NCI-H2196 (cell line): ENCODE data around the gene KLK13.

Experiments used
- DNase-seq: peaks from one replicate; lab custom pipeline; 2025; ENCODE audit not compliant: unreplicated experiment; lab: John Stamatoyannopoulos, UW

Gene KLK13

DNA sequence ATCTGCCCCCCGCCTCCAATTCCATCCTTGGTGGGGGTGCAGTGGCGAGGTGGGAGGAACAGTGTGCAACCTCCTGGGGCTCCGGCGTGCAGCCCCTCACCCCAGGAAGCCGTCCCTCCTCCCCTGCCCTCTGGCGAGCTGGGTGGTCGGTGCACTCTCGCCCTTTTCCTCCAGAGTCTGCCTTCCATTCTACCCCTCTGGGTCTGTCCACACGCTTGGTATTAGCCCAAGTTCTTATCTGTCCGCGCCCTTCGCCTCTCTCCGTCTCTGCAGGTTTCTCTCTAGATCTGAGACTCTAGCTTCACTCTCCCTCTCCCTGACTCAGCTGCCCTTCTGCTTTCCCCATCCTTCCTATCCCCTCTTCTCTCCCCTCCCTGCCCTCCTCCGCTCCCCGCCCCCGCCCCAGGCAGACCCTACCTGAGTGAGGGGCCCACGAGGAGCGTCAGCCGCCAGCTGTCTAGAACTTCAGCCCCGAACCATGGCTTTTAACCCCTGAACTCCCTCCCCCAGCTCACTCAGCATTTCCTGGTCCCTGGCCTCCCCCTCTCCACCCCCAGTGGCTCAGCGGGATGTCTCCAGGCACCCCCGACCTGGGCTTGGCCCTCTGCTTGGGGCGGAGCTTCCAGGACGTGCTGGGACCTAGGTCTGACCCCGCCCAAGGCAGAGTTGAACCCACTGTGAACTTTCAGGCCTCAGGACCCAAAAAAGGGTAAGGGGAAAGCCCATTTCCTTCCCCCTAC is 499 bp upstream of the KLK13 start:
- DNase-seq = no peak

DNA sequence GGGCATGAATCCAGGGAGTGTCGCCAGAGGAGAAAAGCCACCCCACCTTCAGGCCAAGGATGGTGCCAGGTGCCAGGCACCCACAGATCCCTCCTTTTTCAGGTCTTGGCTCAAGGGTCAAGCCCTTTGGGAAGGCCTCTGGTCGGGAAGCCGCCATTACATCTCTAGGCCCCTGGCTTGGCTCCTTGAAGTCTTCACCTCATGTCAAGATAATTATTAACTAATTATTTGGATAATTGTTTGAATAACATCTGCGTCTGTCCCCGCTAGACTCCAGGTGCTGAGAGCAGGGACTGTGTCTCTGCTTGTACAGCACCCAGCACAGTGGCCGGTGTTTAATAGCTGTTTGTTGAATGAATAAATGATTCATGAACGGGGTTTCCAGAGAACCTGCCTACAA is 1.2 kb downstream of the KLK13 start:
- DNase-seq = no peak

DNA sequence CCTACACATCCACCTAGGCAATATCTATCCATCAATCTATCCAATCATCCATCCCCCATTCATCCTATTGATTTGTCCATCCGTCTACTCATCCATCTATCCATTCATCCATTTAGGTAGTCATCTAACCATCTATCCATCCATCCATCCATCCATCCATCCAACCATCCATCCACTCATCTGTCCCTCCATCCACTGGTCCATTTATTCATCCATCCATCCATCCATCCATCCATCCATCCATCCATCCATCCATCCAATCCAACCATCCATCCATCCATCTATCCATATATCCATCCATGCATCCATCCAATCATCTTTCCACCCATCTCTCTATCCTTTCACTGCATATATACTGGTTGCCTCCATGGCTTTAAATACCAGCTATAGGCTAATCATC is 3.9 kb downstream of the KLK13 start:
- no peak for DNase-seq

DNA sequence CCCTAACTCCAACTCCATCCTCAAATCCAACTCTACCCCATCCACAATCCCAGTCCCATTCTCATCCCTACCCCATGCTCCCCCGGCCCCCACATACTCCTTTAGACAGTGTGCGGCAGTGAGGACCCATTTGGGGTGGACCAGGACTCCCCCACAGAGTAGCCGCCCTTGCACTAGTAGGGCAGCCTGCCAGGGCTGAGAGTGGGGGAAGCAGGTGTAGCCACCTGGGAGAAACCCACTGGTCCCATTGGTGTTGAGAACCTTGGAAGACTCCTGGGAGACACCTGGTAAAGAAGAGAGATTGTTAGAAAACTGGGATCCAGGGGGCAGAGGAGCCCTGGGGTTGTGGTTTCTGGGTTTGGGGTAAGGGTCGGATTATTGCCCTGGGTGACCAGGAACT is 4.6 kb downstream of the KLK13 start:
- DNase-seq = no peak

DNA sequence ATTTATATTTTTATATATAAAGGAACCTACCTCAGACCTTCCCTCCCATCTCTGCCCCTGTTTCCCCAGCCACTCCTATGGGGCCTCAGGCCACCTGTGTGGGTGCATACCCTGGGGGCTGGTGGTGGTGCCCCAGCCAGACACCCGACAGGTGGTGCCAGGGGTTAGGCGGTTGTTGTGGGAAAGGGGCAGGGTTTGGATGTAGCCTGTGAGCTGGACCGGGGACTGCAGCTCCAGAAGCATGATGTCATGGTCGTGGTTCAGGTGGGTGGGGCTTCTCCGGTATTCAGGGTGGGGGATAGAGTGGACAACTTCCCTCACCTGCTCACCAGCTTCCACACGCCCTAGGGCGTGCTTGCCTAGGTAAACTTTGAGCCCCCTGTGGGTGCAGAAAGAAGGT is 5.2 kb downstream of the KLK13 start:
- DNase-seq = no peak

DNA sequence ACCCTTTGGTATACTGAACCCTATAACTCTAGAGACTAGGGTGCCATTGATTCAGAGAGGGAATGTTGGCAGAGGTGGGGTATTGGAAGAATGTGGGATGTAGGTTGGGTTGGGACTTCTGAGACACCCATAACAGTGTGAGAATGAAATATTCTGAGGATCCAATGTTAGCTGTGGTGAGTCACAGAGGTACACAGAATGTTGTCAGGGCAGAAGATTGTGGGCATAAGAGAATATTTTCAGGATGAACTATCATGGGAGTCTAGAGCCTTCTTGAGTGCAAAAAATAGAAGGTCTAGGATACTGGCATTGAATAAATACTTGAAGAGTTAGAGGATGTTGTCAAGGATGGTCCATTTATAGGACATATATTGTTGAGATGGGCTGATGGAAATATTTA is 9.0 kb downstream of the KLK13 start:
- no peak for DNase-seq

DNA sequence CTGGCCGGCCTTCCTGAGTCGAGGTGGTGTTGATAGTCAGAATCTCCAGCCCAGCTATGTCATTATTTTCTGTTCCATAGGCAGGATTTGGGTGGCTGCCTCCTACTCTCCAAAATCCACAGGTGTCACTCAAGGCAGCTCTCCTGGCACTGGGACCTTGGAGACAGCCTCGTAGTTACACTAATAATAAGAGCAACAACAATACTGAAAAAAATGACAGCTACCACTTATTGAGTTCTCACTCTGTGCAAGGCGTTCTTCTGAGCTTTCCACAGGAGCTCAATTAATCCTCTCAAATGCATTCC is 17.9 kb downstream of the KLK13 start:
- peak; percentile 61 for DNase-seq

DNA sequence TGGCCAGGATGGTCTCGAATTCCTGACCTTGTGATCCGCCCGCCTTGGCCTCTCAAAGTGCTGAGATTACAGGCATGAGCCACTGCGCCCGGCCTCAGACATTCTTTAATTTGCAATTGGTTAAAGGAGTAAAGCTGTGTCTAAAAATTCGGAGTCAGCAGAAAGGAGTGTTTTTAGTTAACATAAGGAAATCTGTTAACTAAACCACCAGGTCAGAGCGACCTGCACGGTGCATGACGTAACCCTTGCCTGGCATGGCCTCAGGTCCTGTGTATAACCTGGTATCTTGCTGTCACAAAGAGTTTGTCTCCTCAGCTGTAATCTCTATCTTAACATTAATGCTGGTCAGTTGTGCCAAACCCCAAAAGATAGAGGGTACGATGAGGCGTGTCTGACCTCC is 20.6 kb downstream of the KLK13 start:
- DNase-seq = no peak

DNA sequence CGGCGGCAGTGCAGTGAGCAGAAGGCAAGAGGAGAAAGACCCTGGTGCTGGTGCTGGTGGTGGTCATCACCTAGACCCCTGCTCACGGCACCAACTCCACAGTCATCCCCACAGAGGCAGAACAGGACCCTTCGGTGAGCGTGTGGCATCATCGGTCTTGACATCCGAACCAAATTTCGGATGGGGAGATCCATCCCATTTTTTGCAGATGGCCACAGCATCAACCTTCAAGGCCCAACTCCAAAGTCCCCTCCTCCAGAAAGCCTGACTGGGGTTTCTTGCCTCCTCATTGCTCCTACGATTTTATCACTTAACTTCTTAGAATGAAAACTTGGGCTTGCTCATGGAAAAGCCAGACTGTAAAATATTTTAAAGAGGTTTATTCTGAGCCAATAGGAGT is 21.4 kb downstream of the KLK13 start:
- no peak for DNase-seq

DNA sequence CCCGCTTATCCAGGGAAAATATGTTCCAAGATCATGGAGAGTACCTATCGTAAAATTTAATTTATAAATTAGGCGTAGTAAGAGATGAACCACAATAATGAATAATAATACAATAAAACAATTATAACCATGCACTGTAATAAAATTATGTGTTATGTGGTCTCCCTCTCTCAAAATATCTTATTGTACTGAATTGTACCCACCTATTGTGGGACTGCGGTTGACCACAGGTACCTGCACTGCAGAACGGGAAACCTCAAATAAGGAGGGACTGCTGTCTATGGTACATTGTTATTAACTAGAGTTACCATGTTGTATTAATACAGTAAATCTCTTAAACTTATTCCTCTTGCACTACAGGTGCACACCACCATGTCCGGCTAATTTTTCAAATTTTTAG is 24.7 kb downstream of the KLK13 start:
- no peak for DNase-seq

DNA sequence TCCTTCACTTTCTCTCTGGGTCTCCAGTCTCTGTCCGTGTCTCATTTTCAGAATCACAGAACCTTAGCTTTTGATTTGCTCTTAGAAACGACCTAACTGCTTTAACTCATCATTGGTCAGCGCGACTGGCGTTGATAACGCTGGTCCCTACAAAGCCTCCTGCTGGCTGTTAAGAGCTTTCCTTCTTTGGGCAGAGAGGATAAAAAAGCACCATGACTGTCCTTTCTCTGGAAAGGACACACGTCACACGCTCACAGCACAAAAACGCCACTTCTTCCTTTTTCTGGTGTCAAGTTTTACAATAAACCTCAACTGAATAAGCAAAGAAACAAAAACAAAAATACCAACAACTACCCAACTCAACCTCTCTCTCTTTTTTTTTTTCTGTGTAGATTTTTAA is 28.4 kb downstream of the KLK13 start:
- no peak for DNase-seq

DNA sequence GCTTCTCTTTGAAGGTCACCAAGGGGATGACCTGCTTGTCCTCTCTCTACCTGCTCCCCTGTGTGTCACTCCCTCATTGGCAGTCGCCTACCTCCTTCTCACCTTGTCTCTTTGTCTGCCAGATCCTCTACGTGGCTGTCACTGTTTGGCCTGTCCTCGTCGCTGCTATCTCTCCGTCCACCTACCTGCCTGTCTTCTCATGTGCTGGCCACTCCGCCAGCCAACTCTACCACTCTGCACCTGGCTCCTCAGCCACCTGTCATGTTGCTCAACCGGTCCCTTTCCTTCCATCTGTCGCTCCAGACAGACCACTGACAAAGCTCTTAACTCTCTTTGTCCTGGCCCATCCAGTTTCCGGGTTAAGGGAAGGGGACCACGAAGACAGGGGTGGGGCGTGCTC is 30.2 kb downstream of the KLK13 start, which contains the start of gene KLK12:
Gene KLK12, minus strand, starts transcription at position 299 of the 400 bp plus-strand sequence. CDS start 381 bp downstream, outside the sequence.
- DNase-seq = peak; percentile 53

DNA sequence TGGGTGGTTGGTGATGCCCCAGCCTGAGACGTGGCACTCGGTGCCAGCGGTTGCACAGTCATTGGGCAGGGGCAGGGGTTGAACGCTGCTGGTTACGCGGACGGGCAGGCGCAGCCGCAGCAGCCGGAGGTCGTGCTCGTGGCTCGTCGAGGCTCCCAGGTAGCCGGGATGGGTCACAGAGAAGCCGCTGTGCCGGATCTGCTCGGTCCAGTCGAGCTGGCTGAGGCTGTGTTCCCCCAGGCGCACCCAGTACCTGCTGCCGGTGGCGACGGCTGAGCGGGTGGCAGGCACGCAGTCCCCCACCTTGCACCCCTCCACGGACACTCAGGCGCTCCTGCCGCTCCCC is 33.0 kb downstream of the KLK13 start:
- DNase-seq = no peak

DNA sequence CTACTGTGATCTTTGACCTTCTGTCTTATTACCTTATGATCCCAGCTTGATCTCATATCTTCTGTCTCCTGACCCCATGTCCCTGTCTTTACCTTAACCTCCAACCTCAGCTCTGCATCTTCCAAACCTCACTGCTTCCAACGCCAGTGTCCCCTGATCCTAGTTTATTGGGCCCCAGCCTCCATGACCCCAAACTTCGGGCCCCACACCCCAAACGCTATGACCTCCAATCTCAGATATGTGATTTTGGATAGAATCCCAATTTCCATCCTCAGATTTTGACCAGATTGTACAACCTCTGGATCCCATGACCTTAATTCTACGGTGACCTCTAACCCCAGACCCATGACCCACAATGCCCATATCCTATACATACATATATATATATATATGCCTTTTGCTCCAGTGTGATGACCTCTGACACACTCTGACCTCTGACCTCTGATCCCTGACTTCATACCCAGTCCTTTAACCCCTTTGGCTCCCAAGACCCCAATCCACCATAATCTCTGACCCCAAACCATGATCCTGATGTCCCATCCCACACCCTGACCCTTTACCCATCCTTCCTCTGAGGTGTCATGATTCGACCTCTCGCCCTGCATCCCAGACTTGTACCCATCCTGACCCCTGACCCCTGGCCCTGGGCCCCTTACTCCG is 33.5 kb downstream of the KLK13 start:
- DNase-seq = no peak

DNA sequence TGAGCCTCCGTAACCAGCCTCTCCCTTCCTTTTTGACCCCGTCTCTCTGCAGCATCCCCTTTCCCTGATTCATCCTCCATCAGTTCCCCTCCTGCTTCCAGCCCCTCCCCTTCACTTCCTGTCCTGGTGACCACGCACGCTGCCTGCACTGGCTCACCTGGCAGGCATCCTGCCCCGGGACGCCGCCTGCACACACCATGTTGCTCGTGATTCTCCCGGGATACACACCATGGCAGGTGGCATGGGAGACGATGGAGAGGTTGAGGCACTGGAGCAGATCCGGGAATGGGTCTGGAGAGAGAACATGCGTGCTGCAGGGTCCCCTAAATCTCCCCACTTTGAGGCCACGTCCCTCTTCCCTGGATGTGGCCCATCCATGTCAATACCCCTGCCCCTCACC is 34.3 kb downstream of the KLK13 start:
- DNase-seq = no peak

DNA sequence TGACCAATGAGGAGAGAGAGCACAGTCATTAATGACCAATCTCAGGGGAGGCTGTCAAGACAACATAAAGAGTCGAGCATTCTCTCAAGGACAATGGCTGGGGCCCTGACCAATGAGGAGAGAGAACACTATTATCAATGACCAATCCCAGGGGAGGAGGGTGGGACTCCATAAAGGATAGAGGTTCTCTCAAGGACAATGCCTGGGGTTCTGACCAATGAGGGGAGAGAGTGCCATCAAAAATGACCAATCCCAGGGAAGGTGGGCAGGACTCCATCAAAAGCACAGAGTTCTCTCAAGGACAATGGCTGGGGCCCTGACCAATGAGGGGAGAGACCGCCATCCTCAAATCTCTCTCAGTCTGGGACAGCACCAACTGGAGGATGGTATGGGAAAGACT is 35.2 kb downstream of the KLK13 start:
- no peak for DNase-seq

DNA sequence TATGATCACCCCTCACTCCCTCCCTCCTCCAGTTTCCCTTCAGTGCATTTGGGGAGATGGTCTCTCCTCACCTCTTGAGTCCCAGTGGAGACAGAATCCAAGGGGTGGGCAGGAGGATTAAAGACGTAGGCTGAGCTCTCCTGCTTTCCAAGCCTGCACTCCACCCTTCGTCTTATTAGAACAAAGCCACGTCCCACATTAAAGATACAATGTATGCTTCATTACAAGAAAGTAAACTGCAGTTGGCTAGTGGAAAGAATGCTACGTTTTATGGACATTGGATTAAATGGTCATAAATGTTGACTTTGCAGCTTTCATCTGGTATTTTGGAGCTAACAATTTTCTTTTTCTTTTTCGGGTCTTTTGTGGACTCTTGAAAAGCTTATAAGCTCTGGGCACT is 37.0 kb downstream of the KLK13 start:
- no peak for DNase-seq

DNA sequence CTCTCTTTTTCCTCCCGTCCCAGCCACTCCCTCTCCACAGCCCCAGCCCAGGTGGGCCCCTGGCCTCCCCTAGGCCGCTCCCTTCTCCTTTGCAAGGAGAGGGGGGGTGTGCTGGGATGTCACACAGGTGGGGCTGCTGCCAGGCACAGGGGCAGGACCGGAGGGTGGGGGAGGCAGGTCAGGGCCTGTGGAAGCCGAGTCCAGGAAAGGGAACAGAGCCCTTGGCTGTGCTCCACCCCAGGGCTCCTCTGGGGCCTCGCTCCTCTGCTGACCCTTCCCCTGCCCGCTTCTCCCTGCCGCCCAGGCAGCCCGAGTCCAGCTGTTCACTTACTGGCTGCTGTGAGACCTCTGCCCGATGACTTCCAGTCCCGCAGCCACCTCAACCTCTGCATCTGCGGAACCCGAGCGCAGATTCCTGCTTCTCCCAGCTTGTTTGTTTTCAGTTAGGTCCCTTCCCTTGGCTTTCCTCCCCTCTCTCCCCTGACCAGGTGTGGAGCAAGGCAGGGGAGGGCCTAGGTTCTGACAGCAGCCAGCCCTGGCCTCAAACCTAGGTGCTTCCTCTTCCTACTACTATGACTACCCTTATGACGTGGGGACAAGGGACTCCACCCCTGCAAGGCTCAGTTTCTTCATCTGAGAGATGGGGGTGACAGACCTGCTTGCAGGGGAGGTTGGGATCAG is 37.6 kb downstream of the KLK13 start:
- no peak for DNase-seq

DNA sequence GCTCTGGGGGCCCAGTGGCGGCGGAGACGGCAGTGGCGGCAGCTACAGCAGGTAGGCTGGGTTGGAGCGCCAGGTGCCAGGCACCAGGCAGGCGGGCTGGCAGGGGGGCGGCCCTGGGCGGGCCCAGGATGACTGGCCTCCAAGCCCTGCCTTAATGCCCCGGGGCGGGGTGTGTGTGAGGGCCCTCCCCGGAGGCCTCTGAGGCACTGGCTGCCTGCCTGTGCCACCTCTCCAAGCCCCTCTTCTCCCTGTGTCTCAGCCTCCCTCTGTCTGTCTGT is 38.4 kb downstream of the KLK13 start, which contains the start of gene KLK11:
Gene KLK11, minus strand, starts transcription at position 63 of the 278 bp plus-strand sequence. CDS start 985 bp downstream, outside the sequence.
- peak; percentile 79 for DNase-seq

DNA sequence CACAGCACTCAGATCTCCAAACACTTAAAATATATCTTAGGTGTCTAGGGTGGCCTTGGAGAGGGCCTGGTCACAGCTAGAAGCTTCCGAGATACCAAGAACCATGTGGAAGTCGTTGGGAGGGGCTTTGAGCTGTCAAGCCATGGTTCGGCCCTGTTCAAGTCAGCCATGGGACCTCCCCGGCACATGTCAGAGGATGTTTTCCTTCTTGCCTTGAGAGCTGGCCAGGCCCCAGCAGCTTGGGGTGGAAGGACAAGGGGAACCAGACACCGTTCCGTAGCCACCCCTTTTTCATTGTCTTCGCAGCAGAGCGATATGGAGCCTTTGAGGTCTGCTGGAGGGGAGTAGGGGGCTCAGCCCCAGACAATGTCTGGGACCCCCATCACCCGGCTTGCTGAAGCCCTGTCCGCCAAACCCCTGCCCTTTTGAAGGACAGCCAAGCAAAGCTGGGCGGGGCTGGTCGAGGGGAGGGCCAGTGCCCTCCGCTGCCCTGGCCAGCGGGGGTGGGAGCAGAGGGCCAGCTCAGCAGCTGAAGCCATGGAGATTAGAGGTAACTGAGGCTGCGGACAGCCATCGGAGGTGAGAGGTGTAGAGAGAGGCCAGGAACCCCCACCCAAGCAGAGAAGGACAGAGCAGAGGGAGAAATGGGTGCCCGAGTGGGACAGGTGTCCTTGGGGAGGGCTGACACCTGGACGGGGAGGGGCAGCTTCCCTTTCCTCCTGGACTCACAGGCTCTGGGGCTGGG is 38.9 kb downstream of the KLK13 start:
- peak; percentile 48 for DNase-seq

DNA sequence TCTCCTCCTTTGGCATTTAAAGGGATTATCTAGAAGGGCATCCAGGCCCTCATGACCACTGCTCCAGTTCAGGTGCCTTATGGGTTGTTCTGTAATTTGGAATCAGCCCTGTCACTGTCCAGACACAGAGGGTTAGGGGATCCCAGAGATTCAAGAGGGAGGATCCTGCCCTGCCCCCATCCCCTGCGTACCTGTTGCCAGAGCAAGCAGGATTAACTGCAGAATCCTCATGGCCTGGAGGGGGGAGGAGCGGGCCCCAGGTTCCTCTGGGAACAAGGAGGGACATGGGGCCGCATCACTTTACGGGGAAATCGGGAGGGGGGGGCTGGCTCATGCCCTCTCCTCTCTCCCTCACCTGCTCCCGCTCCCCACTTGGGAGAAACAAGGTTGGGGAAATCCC is 39.5 kb downstream of the KLK13 start:
- DNase-seq = peak; percentile 47

DNA sequence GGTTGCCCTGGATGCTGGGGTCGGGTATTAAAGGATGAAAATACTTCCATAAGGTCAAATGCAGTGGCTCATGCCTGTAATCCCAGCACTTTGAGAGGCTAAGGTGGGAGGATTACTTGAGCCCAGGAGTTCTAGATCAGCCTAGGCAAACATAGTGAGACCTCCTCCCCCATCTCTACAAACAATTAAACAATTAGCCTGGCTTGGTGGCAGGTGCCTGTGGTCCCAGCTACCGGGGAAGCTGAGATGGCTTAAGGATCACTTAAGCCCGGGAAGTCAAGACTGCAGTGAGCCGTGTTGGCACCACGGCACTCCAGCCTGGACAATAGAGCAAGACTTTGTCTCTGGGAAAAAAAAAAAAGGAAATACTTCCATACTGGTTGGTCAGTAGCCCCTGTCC is 40.0 kb downstream of the KLK13 start:
- DNase-seq = peak; percentile 74
